ENCODE data around the gene CTNNA2. TPM values are rescaled to one million over a fixed set of nuclear protein-coding genes. Genes with fewer than 3 reads are reported as not detected.

CTNNA2 gene
- total RNA-seq, 1 experiment from 2014 or later = 5.5 TPM

- TF ChIP-seq CTCF (conservative IDR thresholded peaks at IDR 0.05) = no peak
- Histone ChIP-seq H4K5ac (ENCODE audit: insufficient read length, low read depth, low read length) (no peak overlapping the region), H3K9ac (ENCODE audit: extremely low read depth, insufficient read length, low read length) (no peak overlapping the region), H3T11ph (ENCODE audit: low read length) (no peak overlapping the region), H3K56ac (ENCODE audit: insufficient read length, low read depth, low read length) (no peak overlapping the region), H3K4me1 (ENCODE audit: insufficient read depth, low read length) (no peaks in the 10 kb centered on the region; the same call in 1 of the 2 replicates), H3K27ac (ENCODE audit: insufficient read length, low read depth, low read length) (no peak overlapping the region), H3K9me3 (ENCODE audit: control insufficient read depth, low read depth, low read length) (no peaks in the 10 kb centered on the region), H2BK15ac (ENCODE audit: low read depth, low read length) (no peak overlapping the region), H4K20me1 (ENCODE audit: control insufficient read depth, insufficient read depth, insufficient read length) (no peaks in the 10 kb centered on the region), H3K4ac (ENCODE audit: low read depth, low read length) (no peak overlapping the region), H2BK20ac (ENCODE audit: low read depth, low read length, poor library complexity, severe bottlenecking) (no peak overlapping the region), H3K79me2 (ENCODE audit: insufficient read depth, low read length) (no peaks in the 10 kb centered on the region), H3K4me2 (ENCODE audit: insufficient read depth, insufficient read length, low read length) (no peak overlapping the region), H3K23ac (ENCODE audit: insufficient read length, low read depth, low read length) (no peak overlapping the region), H3K79me1 (ENCODE audit: insufficient read depth, low read depth, low read length, poor library complexity, severe bottlenecking) (no peaks in the 10 kb centered on the region), H3K14ac (ENCODE audit: insufficient read depth, low read length) (no peak overlapping the region), H2BK12ac (ENCODE audit: insufficient read length, low read depth, low read length) (no peak overlapping the region), H2AFZ (ENCODE audit: low read length) (no peak overlapping the region), H4K8ac (replicated peaks; ENCODE audit: insufficient read length, low read depth, low read length) (no peak overlapping the region), H2BK5ac (ENCODE audit: insufficient read length, low read length) (no peak overlapping the region), H3K27me3 (ENCODE audit: insufficient read depth, low read length) (no peaks in the 10 kb centered on the region), H3K23me2 (ENCODE audit: insufficient read length, low read depth, low read length, poor library complexity, severe bottlenecking) (no peaks in the 10 kb centered on the region), H2AK5ac (ENCODE audit: insufficient read length, low read length) (no peak overlapping the region), H3K18ac (ENCODE audit: insufficient read length, low read depth, low read length) (no peak overlapping the region), H4K91ac (ENCODE audit: insufficient read length, low read depth, low read length) (no peak overlapping the region), H2BK120ac (ENCODE audit: low read depth, low read length, poor library complexity, severe bottlenecking) (no peak overlapping the region)
- no peak overlapping the region for H3K4me3 Mint-ChIP-seq
- no peaks in the 10 kb centered on the region for H3K4me1 Mint-ChIP-seq
- H3K9me3 Mint-ChIP-seq = no peaks in the 10 kb centered on the region
- no peak for DNase-seq
- H3K27me3 Mint-ChIP-seq (ENCODE audit: low read depth) = no peaks in the 10 kb centered on the region; the same call in 1 of the 2 replicates
- H3K27ac Mint-ChIP-seq = no peak overlapping the region
- H3K36me3 Mint-ChIP-seq (ENCODE audit: insufficient read depth in 1 of 3, low read depth in 3 of 3) = no peaks in the 10 kb centered on the region
Observed at GRCh38 chr2:79994965-79995364, 482.1 kb downstream of the CTNNA2 start.

Data from H9 (cell line).